AG09309 (cell line): ENCODE data around the gene CUL2.
"Not testable (repeated sequence)": the region's sequence is repeated elsewhere in the genome, so short reads cannot be mapped to it uniquely, and the experiment has no call there.

Experiments used
- DNase-seq: peaks from one replicate; pipeline ENCODE4 v3.0.0-alpha.2; 2010; ENCODE audit warnings: low read depth
- H3K4me3 ChIP-seq: 2 replicates; pipeline ENCODE4 v1.5.1; 2011; ENCODE audit warnings: mild to moderate bottlenecking, low read depth, low read length, moderate library complexity; ENCODE audit not compliant: control insufficient read depth
- CTCF ChIP-seq: IDR thresholded peaks from 2 replicates; pipeline ENCODE4 v1.5.1; 2011; ENCODE audit warnings: mild to moderate bottlenecking, low read depth, low read length, inconsistent platforms; ENCODE audit not compliant: insufficient read depth, control insufficient read depth; ENCODE audit errors: missing control alignments

Gene CUL2

GRCh38 chr10:35050568-35050967 is 39.6 kb downstream of the CUL2 start:
- no peak for DNase-seq
- TF ChIP-seq CTCF: no peak
- H3K4me3 ChIP-seq: no peak overlapping the region

GRCh38 chr10:35046074-35046473 is 44.1 kb downstream of the CUL2 start:
- no peak for TF ChIP-seq CTCF
- H3K4me3 ChIP-seq: no peak overlapping the region
- no peak for DNase-seq

- H3K4me3 ChIP-seq, DNase-seq: not testable (repeated sequence)
Observed at GRCh38 chr10:35045275-35045674, 44.9 kb downstream of the CUL2 start.

- TF ChIP-seq CTCF: no peak
- no peak for DNase-seq
- H3K4me3 ChIP-seq: no peak overlapping the region
Observed at GRCh38 chr10:35043796-35044344, 46.3 kb downstream of the CUL2 start.

GRCh38 chr10:35042783-35043182 is 47.4 kb downstream of the CUL2 start:
- DNase-seq: no peak
- TF ChIP-seq CTCF: no peak
- no peak overlapping the region for H3K4me3 ChIP-seq

GRCh38 chr10:35041502-35041879 is 48.6 kb downstream of the CUL2 start:
- DNase-seq: no peak
- no peak for TF ChIP-seq CTCF

GRCh38 chr10:35040760-35041501 is 49.2 kb downstream of the CUL2 start:
- TF ChIP-seq CTCF: no peak
- no peak overlapping the region for H3K4me3 ChIP-seq
- DNase-seq: peak; percentile 33

More at GRCh38 chr10:35041502-35041879, 48.6 kb downstream of the CUL2 start:
- no peak overlapping the region for H3K4me3 ChIP-seq
